SK-N-SH treated with all-trans-retinoic acid at 6 μM for 48 hours (cell line): ENCODE results near the gene SLC28A1.
"Not testable (repeated sequence)": the region's sequence is repeated elsewhere in the genome, so short reads cannot be mapped to it uniquely, and the experiment has no call there.

ENCODE experiments used
- ATAC-seq: fragments of 200-7000 bp; cut with Tn5 transposase; 3 replicates; pipeline ENCODE4 v1.9.1; 2020; ENCODE audit warnings: mild to moderate bottlenecking, moderate library complexity
- ARNTL ChIP-seq: fragments of 450-650 bp; formaldehyde crosslinking; IDR thresholded peaks from 2 replicates; pipeline ENCODE4 v1.5.0; 2020; ENCODE audit warnings: low read depth, mild to moderate bottlenecking, moderate library complexity, borderline replicate concordance
- BACH2 ChIP-seq: fragments of 250-450 bp; sonication (Bioruptor Pico); IDR thresholded peaks from 2 replicates; pipeline ENCODE4 v1.9.0; 2021; ENCODE audit warnings: mild to moderate bottlenecking, borderline replicate concordance
- CSDC2 ChIP-seq: fragments of 250-450 bp; sonication (Bioruptor Pico); IDR thresholded peaks from 2 replicates; pipeline ENCODE4 v1.5.0; 2020; ENCODE audit warnings: mild to moderate bottlenecking, moderate library complexity
- ESRRG ChIP-seq: fragments of 250-450 bp; sonication (Bioruptor Pico); IDR thresholded peaks from 2 replicates; pipeline ENCODE4 v1.6.1; 2021; ENCODE audit warnings: mild to moderate bottlenecking
- GLIS3 ChIP-seq: fragments of 250-450 bp; sonication (Bioruptor Pico); IDR thresholded peaks from 2 replicates; pipeline ENCODE4 v1.5.0; 2020; ENCODE audit warnings: mild to moderate bottlenecking, moderate library complexity
- ISL1 ChIP-seq: fragments of 250-450 bp; sonication (Bioruptor Pico); IDR thresholded peaks from 2 replicates; pipeline ENCODE4 v2.1.2; 2022; ENCODE audit warnings: mild to moderate bottlenecking, moderate library complexity
- OSR1 ChIP-seq: fragments of 250-450 bp; sonication (Bioruptor Pico); IDR thresholded peaks from 2 replicates; pipeline ENCODE4 v1.8.0; 2022; ENCODE audit warnings: moderate library complexity, mild to moderate bottlenecking, inconsistent platforms
- PPARA ChIP-seq: fragments of 250-450 bp; sonication (Bioruptor Pico); IDR thresholded peaks from 2 replicates; pipeline ENCODE4 v1.5.0; 2020; ENCODE audit warnings: mild to moderate bottlenecking, borderline replicate concordance
- RARB ChIP-seq: fragments of 250-450 bp; sonication (Bioruptor Pico); IDR thresholded peaks from 2 replicates; pipeline ENCODE4 v1.8.0; 2021; ENCODE audit warnings: mild to moderate bottlenecking, moderate library complexity
- SNAI2 ChIP-seq: fragments of 250-450 bp; sonication (Bioruptor Pico); IDR thresholded peaks from 2 replicates; pipeline ENCODE4 v1.5.0; 2020; ENCODE audit warnings: mild to moderate bottlenecking, moderate library complexity
- TCF4 ChIP-seq: fragments of 250-450 bp; sonication (Bioruptor Pico); IDR thresholded peaks from 2 replicates; pipeline ENCODE4 v1.8.0; 2021; ENCODE audit warnings: mild to moderate bottlenecking, moderate library complexity, borderline replicate concordance
- TOX ChIP-seq: fragments of 250-450 bp; sonication (Bioruptor Pico); IDR thresholded peaks from 2 replicates; pipeline ENCODE4 v1.8.0; 2021; ENCODE audit warnings: mild to moderate bottlenecking, moderate library complexity, borderline replicate concordance
- ZC3H10 ChIP-seq: fragments of 250-450 bp; sonication (Bioruptor Pico); IDR thresholded peaks from 2 replicates; pipeline ENCODE4 v1.5.1; 2021; ENCODE audit warnings: mild to moderate bottlenecking, moderate library complexity
- ZFP3 ChIP-seq: fragments of 250-450 bp; sonication (Bioruptor Pico); IDR thresholded peaks from 2 replicates; pipeline ENCODE4 v1.5.0; 2020; ENCODE audit warnings: mild to moderate bottlenecking, moderate library complexity
- ZFP30 ChIP-seq: fragments of 450-650 bp; formaldehyde crosslinking; IDR thresholded peaks from 2 replicates; pipeline ENCODE4 v1.5.0; 2022; ENCODE audit warnings: mild to moderate bottlenecking, moderate library complexity
- ZNF70 ChIP-seq: fragments of 450-650 bp; formaldehyde crosslinking; IDR thresholded peaks from 2 replicates; pipeline ENCODE4 v1.5.0; 2020; ENCODE audit warnings: mild to moderate bottlenecking, moderate library complexity
- ZNF8 ChIP-seq: fragments of 450-650 bp; formaldehyde crosslinking; IDR thresholded peaks from 2 replicates; pipeline ENCODE4 v1.5.0; 2020; ENCODE audit warnings: mild to moderate bottlenecking, moderate library complexity
- TF ChIP-seq, protein P1 (sequence below): fragments of 250-450 bp; sonication (Bioruptor Pico); IDR thresholded peaks from 2 replicates; pipeline ENCODE4 v1.8.0; 2021; ENCODE audit warnings: low read depth, mild to moderate bottlenecking, moderate library complexity, borderline replicate concordance
- TF ChIP-seq, protein P2 (sequence below): fragments of 250-450 bp; sonication (Bioruptor Pico); IDR thresholded peaks from 2 replicates; pipeline ENCODE4 v1.5.0; 2020; ENCODE audit warnings: mild to moderate bottlenecking, moderate library complexity
- TF ChIP-seq, protein P3 (sequence below): fragments of 250-450 bp; sonication (Bioruptor Pico); IDR thresholded peaks from 2 replicates; pipeline ENCODE4 v1.5.1; 2020; ENCODE audit warnings: low read depth, mild to moderate bottlenecking, moderate library complexity
- TF ChIP-seq, protein P4 (sequence below): fragments of 250-450 bp; sonication (Bioruptor Pico); IDR thresholded peaks from 2 replicates; pipeline ENCODE4 v1.5.1; 2021; ENCODE audit warnings: mild to moderate bottlenecking, moderate library complexity

SLC28A1 gene

DNA sequence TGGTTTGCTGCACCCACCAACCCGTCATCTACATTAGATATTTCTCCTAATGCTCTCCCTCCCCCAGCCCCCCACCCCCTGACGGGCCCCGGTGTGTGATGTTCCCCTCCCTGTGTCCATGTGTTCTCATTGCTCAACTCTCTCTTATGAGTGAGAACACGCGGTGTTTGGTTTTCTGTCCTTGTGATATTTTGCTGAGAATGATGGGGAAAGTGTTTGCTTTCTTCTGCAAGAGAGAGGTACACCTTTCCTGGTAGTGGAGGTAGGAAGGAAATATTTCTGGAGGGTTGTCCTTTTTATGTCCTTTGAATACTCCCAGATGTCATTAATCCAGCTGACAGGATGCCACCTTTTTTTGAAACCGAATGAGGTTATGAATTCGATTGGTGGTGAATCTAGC is 10.5 kb upstream of the SLC28A1 start (continued):
- TF ChIP-seq BACH2 (CRISPR knock-in tag) (no peak), ZFP3 (CRISPR knock-in tag) (no peak), RARB (CRISPR knock-in tag) (no peak)
- TF ChIP-seq, protein P1, sequence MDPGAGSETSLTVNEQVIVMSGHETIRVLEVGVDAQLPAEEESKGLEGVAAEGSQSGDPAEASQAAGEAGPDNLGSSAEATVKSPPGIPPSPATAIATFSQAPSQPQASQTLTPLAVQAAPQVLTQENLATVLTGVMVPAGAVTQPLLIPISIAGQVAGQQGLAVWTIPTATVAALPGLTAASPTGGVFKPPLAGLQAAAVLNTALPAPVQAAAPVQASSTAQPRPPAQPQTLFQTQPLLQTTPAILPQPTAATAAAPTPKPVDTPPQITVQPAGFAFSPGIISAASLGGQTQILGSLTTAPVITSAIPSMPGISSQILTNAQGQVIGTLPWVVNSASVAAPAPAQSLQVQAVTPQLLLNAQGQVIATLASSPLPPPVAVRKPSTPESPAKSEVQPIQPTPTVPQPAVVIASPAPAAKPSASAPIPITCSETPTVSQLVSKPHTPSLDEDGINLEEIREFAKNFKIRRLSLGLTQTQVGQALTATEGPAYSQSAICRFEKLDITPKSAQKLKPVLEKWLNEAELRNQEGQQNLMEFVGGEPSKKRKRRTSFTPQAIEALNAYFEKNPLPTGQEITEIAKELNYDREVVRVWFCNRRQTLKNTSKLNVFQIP (CRISPR knock-in tag), result no peak
- TF ChIP-seq, all 23 proteins: peak for 0

DNA sequence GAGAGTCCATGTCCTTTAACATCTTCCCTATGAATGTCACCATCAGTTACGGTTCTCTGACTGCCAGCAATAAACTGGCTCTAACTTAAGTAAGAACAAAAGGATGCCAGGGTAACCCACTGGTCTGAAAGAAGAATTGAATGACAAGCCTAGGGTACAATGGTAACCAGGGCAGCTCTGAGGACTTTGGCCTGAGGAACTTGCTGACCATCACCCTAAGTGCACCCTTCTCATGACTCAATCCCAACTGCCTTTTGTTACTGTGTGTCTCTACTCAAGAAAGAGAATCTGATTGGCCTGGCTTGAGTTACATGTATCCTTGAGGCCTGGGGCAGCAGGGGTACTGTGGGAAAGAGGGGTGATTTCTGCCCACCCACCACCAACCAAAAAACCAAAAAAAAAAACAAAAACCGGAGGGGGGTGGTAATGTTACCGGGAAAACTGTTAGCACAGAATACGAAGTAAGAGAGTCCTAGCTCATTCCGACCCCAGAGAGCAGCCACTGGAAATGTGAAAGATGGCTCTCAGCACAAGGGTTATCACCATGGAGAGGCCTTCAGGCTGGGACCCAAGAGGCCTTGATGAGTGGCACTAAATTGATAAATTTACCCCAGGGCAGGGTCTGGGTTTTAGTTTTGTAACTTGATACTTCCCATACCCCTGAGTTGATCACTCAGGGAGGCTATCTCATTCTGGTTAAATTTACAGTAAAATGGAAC is 9.3 kb upstream of the SLC28A1 start:
- no peak for TF ChIP-seq ISL1
- TF ChIP-seq ZFP30 (CRISPR knock-in tag), result no peak
- no peak for TF ChIP-seq SNAI2 (CRISPR knock-in tag)
- no peak for TF ChIP-seq BACH2 (CRISPR knock-in tag)
- TF ChIP-seq, all 23 proteins: peak for 0
- no peak for ATAC-seq

DNA sequence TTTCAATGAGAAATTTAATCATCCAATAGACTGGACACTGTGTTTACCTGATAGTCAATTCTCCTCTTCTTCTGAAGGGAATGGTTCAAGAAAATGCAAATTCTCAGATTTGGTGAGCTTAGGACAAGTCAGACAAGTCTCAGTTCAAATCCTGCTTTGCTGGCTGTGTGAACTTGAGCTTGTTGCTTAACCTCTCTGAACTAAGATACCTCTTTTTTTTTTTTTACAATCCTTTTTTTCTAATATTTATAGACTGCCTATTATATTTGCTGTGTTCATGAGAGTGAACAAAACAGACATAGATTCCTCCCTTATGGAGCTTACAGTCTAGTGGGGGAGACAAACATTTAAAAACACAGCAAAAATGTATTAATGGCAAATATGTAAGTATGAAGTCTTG is 8.2 kb upstream of the SLC28A1 start:
- ATAC-seq, result no peak
- no peak for TF ChIP-seq ISL1
- TF ChIP-seq ZNF8 (CRISPR knock-in tag), result no peak
- TF ChIP-seq OSR1, result no peak
- no peak for TF ChIP-seq TOX (CRISPR knock-in tag)
- no peak for TF ChIP-seq PPARA
- no peak for TF ChIP-seq BACH2 (CRISPR knock-in tag)
- no peak for TF ChIP-seq ZC3H10
- no peak for TF ChIP-seq ZNF70 (CRISPR knock-in tag)
- no peak for TF ChIP-seq RARB (CRISPR knock-in tag)

DNA sequence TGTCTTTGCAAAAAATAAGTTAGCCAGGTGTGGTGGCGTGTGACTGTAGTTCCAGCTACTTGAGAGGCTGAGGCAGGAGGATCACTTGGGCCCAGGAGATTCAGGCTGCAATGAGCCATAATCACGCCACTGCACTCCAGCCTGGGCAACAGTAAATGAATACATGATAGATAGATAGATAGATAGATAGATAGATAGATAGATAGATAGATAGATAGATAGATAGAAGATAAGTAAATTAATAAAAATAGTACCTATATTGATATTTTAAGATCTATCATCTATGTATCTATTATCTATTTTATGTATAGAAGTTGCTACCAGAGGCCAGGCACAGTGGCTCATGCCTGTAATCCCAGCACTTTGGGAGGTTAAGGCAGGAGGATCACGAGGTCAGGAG is 6.8 kb upstream of the SLC28A1 start:
- not testable (repeated sequence) for ATAC-seq

DNA sequence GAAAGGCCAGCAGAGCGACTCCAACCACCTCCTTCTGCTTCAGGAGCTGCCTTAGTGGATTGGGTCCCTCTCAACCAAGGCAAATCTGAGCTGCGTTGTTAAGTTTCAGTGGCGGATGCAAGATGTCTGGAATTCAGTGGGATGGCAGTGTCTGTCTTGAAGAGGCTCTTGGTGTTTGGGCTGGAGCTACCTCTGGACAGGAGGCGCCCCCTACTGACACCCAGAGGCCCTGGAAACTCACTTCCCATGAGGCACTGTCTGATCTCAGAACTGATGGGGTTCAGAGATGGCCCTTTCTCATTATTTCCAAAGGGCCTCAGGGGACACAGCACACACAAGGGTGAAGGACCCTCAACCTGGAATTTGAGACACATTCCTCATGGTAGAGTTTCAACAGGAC is 6.0 kb upstream of the SLC28A1 start:
- TF ChIP-seq, protein P2, sequence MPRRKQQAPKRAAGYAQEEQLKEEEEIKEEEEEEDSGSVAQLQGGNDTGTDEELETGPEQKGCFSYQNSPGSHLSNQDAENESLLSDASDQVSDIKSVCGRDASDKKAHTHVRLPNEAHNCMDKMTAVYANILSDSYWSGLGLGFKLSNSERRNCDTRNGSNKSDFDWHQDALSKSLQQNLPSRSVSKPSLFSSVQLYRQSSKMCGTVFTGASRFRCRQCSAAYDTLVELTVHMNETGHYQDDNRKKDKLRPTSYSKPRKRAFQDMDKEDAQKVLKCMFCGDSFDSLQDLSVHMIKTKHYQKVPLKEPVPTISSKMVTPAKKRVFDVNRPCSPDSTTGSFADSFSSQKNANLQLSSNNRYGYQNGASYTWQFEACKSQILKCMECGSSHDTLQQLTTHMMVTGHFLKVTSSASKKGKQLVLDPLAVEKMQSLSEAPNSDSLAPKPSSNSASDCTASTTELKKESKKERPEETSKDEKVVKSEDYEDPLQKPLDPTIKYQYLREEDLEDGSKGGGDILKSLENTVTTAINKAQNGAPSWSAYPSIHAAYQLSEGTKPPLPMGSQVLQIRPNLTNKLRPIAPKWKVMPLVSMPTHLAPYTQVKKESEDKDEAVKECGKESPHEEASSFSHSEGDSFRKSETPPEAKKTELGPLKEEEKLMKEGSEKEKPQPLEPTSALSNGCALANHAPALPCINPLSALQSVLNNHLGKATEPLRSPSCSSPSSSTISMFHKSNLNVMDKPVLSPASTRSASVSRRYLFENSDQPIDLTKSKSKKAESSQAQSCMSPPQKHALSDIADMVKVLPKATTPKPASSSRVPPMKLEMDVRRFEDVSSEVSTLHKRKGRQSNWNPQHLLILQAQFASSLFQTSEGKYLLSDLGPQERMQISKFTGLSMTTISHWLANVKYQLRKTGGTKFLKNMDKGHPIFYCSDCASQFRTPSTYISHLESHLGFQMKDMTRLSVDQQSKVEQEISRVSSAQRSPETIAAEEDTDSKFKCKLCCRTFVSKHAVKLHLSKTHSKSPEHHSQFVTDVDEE (CRISPR knock-in tag), result no peak
- TF ChIP-seq ZFP30 (CRISPR knock-in tag), result no peak
- TF ChIP-seq ARNTL (CRISPR knock-in tag), result no peak
- TF ChIP-seq, protein P3, sequence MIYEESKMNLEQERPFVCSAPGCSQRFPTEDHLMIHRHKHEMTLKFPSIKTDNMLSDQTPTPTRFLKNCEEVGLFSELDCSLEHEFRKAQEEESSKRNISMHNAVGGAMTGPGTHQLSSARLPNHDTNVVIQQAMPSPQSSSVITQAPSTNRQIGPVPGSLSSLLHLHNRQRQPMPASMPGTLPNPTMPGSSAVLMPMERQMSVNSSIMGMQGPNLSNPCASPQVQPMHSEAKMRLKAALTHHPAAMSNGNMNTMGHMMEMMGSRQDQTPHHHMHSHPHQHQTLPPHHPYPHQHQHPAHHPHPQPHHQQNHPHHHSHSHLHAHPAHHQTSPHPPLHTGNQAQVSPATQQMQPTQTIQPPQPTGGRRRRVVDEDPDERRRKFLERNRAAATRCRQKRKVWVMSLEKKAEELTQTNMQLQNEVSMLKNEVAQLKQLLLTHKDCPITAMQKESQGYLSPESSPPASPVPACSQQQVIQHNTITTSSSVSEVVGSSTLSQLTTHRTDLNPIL (CRISPR knock-in tag), result no peak
- TF ChIP-seq, protein P4, sequence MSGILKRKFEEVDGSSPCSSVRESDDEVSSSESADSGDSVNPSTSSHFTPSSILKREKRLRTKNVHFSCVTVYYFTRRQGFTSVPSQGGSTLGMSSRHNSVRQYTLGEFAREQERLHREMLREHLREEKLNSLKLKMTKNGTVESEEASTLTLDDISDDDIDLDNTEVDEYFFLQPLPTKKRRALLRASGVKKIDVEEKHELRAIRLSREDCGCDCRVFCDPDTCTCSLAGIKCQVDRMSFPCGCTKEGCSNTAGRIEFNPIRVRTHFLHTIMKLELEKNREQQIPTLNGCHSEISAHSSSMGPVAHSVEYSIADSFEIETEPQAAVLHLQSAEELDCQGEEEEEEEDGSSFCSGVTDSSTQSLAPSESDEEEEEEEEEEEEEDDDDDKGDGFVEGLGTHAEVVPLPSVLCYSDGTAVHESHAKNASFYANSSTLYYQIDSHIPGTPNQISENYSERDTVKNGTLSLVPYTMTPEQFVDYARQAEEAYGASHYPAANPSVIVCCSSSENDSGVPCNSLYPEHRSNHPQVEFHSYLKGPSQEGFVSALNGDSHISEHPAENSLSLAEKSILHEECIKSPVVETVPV (CRISPR knock-in tag), result no peak
- no peak for TF ChIP-seq PPARA
- no peak for TF ChIP-seq TCF4 (CRISPR knock-in tag)
- no peak for TF ChIP-seq ISL1
- no peak for TF ChIP-seq ZNF8 (CRISPR knock-in tag)
- no peak for TF ChIP-seq CSDC2 (CRISPR knock-in tag)
- TF ChIP-seq GLIS3 (CRISPR knock-in tag), result no peak
- TF ChIP-seq ESRRG (CRISPR knock-in tag), result no peak
- TF ChIP-seq ZC3H10, result no peak
- ATAC-seq, result peak; percentile 97
